ENCODE results near the gene BMP8A. TPM values are rescaled to one million over a fixed set of nuclear protein-coding genes. Genes with fewer than 3 reads are reported as not detected.
"Not testable (repeated sequence)": the region's sequence is repeated elsewhere in the genome, so short reads cannot be mapped to it uniquely, and the experiment has no call there.

Gene BMP8A
- polyA plus RNA-seq, 4 donors = 0.14 to 0.93 (median 0.34) TPM

GRCh38 chr1:39525366-39526165 lies 34.1 kb downstream of the BMP8A start:
- no peak for DNase-seq (ENCODE audit: low read depth in 4 of 4, low spot score in 3 of 4)

GRCh38 chr1:39526466-39527189 lies 35.2 kb downstream of the BMP8A start:
- DNase-seq (ENCODE audit: low read depth in 4 of 4, low spot score in 3 of 4) = no peak

GRCh38 chr1:39527190-39527579 lies 35.7 kb downstream of the BMP8A start:
- not testable (repeated sequence) for DNase-seq (ENCODE audit: low read depth in 4 of 4, low spot score in 3 of 4)

- DNase-seq (ENCODE audit: low read depth in 4 of 4, low spot score in 3 of 4) = no peak
These were observed 36.6 kb downstream of the BMP8A start for GRCh38 chr1:39528082-39528481.

- DNase-seq (ENCODE audit: low read depth in 4 of 4, low spot score in 3 of 4) = no peak
These were observed 38.6 kb downstream of the BMP8A start for GRCh38 chr1:39529901-39530535.

GRCh38 chr1:39531526-39531925 lies 40.1 kb downstream of the BMP8A start:
- no peak for DNase-seq (ENCODE audit: low read depth in 4 of 4, low spot score in 3 of 4)

GRCh38 chr1:39533442-39533841 lies 42.0 kb downstream of the BMP8A start:
- DNase-seq (ENCODE audit: low read depth in 4 of 4, low spot score in 3 of 4) = no peak

GRCh38 chr1:39538531-39539251 lies 47.3 kb downstream of the BMP8A start:
- no peak for DNase-seq (ENCODE audit: low read depth in 4 of 4, low spot score in 3 of 4)

GRCh38 chr1:39539252-39539790 lies 47.9 kb downstream of the BMP8A start:
- peak in 2 of 4 donors; percentile 42 to 49 for DNase-seq (ENCODE audit: low read depth in 4 of 4, low spot score in 3 of 4)

- no peak for DNase-seq (ENCODE audit: low read depth in 4 of 4, low spot score in 3 of 4)
These were observed 49.1 kb downstream of the BMP8A start for GRCh38 chr1:39540504-39541031.

GRCh38 chr1:39542924-39543323 lies 51.5 kb downstream of the BMP8A start:
- DNase-seq (ENCODE audit: low read depth in 4 of 4, low spot score in 3 of 4) = no peak

- no peak for DNase-seq (ENCODE audit: low read depth in 4 of 4, low spot score in 3 of 4)
These were observed 52.9 kb downstream of the BMP8A start for GRCh38 chr1:39544327-39544726.

- no peak for DNase-seq (ENCODE audit: low read depth in 4 of 4, low spot score in 3 of 4)
These were observed 54.1 kb downstream of the BMP8A start for GRCh38 chr1:39545531-39545930.

GRCh38 chr1:39554277-39554676 lies 62.8 kb downstream of the BMP8A start:
- DNase-seq (ENCODE audit: low read depth in 4 of 4, low spot score in 3 of 4) = no peak

GRCh38 chr1:39561279-39561678 lies 69.8 kb downstream of the BMP8A start:
- DNase-seq (ENCODE audit: low read depth in 4 of 4, low spot score in 3 of 4) = no peak

GRCh38 chr1:39562886-39563285 lies 71.5 kb downstream of the BMP8A start:
- DNase-seq (ENCODE audit: low read depth in 4 of 4, low spot score in 3 of 4) = no peak

- DNase-seq (ENCODE audit: low read depth in 4 of 4, low spot score in 3 of 4) = no peak
These were observed 72.2 kb downstream of the BMP8A start for GRCh38 chr1:39563669-39564068.

- no peak for DNase-seq (ENCODE audit: low read depth in 4 of 4, low spot score in 3 of 4)
These were observed 72.9 kb downstream of the BMP8A start for GRCh38 chr1:39564340-39564739.

GRCh38 chr1:39564941-39565340 lies 73.5 kb downstream of the BMP8A start:
- no peak for DNase-seq (ENCODE audit: low read depth in 4 of 4, low spot score in 3 of 4)

GRCh38 chr1:39566441-39567137 lies 75.2 kb downstream of the BMP8A start:
- no peak for DNase-seq (ENCODE audit: low read depth in 4 of 4, low spot score in 3 of 4)
